KG1 (cell line): ENCODE results near the gene TNKS1BP1.
"Not testable (repeated sequence)": the region's sequence is repeated elsewhere in the genome, so short reads cannot be mapped to it uniquely, and the experiment has no call there.

Source experiments
- DNase-seq: peaks from one replicate; lab custom pipeline; 2025; lab: John Stamatoyannopoulos, UW

TNKS1BP1 gene

GRCh38 chr11:57287884-57288283 is 36.9 kb downstream of the TNKS1BP1 start:
- no peak for DNase-seq

GRCh38 chr11:57283231-57283990 is 41.3 kb downstream of the TNKS1BP1 start:
- DNase-seq: no peak

DNA sequence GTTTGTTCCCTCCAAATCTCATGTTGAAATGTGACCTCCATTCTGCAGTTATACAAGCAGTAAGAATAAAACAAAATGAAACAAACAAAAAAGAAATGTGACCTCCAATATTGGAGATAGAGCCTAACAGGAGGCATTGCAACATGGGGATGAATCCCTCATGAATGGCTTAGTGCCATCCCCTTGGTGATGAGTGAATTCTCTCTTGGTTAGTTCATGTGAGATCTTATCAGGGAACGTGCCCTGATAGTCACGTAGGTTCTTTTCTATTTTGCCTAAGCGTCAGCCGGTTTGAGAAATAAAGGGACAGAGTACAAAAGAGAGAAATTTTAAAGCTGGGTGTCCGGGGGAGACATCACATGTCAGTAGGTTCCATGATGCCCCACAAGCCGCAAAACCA is 43.2 kb downstream of the TNKS1BP1 start:
- not testable (repeated sequence) for DNase-seq

GRCh38 chr11:57279116-57279515 is 45.6 kb downstream of the TNKS1BP1 start:
- DNase-seq: no peak

DNA sequence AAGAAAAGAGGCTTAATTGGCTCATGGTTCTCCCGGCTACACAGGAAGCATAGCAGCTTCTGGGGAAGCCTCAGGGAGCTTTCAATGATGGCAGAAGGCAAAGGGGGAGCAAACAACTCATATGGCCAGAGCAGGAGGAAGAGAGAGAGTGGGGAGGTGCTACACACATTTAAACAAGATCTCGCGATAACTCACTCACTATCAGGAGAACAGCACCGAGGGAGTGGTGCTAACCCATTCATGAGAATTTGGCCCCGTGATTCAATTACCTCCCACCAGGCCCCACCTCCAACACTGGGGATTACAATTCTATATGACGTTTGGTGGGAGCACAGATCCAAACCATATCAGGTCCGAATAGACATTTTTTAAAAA is 46.0 kb downstream of the TNKS1BP1 start:
- no peak for DNase-seq

DNA sequence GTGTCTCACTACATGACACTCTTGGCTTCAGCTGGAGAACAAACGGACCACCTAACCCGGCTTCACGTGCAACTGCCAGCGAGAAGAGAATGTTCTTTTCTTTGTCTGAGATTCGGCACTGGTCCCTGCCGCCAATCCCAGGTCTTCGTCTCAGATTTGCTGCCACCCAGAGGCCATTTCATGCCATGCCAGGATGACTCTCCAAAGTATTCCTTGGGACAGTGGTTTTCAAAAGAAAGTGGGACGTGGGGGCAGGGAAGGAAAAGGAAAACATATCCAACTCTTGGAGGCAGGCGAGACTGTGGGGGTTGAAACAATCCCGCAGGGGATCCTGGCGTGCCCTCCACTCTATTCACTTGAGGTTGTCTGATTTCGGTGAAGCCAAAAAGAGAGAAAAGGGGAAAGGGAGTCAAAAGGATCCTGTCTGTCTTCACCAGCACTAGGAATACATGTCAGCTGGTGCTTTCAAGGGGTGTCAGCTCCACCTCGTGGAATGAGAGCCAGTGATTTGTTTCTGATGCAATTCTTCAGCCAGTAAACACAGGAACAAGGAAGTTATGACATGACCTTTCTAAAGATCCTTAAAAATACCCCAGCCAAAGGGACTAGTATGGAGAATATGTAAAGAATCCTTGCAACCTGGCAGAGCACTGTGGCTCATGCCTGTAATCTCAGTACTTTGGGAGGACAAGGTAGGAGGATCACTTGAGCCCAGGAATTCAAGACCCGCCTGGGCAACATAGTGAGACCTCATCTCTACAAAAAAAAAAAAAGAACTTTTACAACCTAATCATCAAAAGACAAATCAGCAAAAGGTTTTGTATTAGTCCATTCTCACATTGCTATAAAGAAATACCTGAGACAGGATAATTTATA is 46.7 kb downstream of the TNKS1BP1 start:
- no peak for DNase-seq

- no peak for DNase-seq
Measured at GRCh38 chr11:57276971-57277675, 47.6 kb downstream of the TNKS1BP1 start.

DNA sequence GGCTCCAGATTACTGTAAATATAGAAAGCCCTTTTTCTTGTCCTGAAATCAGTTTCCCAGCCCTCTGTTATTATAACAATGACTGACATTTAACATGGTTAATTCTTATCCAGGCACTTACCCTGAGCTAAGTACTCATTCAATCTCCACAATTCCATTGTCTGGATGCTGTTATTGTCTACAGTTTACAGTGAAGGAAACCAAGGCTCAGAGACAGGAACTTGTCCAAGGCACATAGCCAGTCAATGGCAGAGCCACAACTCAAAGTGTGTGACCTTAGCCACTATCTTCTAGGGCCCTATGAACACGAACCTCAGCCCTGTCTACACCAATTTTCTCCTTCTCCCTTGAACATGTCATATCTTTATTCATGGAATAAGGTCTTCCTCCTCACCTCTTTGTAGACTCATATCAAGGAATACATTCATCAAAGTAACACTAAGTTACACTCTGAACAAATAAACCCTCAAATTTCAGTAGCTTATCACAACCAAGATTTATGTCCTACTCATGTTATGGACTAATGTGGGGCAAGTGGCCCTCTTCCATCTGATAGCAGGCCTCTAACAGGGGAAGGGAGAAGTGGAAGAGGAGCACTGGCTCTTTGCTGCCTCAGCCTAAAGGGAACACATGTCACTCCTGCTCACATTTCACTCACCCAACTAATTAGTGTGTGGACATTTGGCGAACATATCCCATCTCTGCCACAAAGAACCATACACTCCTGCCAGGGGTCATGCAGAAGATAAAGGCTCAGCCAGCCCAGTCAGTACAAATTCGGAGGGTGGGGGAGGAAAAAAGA is 48.4 kb downstream of the TNKS1BP1 start:
- DNase-seq: no peak

DNA sequence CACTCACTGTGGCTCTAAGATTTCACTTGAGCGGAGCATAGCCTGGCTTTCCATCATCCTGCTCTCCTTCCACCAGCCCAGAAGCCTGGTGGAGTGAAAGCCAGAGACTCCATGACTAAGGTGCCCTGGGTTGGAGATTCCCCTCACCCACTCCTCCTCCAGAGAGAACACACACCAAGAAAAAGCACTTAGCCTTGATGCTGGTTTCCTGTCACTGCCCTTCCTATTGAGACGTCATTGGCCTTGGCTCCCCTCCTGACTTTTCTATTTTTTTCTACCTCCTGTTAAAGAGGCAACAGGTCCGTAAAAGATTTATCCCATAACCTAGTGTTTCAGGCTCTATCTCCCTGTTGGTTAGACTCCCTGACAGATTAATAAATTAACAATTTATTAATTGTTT is 49.2 kb downstream of the TNKS1BP1 start:
- DNase-seq: no peak

GRCh38 chr11:57274904-57275498 is 49.8 kb downstream of the TNKS1BP1 start:
- DNase-seq: no peak

- no peak for DNase-seq
Measured at GRCh38 chr11:57273448-57274058, 51.2 kb downstream of the TNKS1BP1 start.

- no peak for DNase-seq
Measured at GRCh38 chr11:57269571-57270021, 55.2 kb downstream of the TNKS1BP1 start.

DNA sequence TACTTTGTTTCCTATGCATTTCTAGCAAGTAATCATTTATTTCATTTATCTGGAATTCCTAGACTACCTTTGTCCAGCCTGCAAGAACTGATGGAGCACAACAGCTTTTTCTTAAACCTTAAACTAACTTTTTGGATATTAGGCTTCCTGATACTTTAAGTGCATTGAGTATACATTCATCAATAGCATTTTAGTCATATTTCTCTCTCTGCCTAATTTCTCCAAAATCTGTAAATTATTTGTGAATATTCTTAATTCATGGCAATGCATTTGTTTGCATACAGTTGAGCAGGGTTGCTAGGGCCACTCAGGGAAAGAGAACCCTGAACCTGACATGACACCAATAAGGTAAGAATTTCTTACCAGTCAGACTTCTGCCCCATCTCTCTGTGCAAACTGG is 58.6 kb downstream of the TNKS1BP1 start:
- no peak for DNase-seq

DNA sequence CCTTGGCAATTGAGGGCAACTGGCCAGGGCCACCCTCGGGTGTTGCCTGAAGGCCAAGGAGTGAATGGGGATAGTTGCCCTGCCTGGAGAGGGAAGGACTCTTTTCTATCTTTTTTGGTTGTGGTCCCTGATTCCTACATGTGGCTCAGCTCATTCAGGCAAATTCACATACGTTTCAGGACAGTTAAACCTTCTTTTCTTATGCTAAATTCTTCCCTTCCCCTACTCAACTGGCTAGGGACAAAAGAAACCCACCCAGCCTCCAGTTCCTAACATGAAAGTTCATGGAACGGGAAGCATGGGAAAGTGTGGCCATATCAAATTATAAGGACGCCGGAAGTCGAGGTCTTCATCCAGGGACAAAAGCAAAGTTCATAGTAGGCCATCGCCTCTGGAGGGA is 61.4 kb downstream of the TNKS1BP1 start:
- no peak for DNase-seq

DNA sequence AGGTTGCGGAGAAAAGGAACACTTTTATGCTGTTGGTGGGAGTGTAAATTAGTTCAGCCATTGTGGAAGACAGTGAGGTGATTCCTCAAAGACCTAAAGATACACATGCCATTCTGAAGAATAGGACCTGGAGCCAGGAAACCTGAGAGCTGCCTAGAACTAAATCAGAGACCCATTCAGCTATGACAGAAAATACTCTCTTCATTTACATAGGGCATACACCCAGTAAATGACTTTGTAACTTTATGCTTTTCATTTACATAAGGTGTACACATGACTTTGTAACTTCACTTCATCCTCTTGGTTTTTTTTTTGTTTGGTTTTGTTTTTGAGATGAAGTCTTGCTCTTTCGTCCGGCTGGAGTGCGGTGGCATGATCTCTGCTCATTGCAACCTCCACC is 62.6 kb downstream of the TNKS1BP1 start:
- no peak for DNase-seq

- no peak for DNase-seq
Measured at GRCh38 chr11:57260937-57261783, 63.6 kb downstream of the TNKS1BP1 start.

DNA sequence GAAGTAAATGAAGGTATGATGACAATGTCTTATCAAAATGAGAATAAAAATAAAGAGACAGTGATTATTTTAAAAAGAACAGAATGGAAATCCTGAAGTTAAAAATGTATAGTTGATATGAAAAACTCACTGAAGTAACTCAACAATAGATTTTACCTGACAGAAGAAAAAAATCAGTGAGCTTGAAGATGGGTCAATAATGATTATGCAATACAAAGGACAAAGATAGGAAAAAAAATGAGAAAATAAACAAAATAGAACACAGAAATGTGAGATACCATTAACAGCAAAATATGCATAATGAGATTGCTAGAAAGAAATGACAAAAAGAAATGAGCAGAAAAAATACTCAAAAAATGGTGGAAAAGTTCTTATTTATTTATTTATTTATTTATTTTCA is 68.6 kb downstream of the TNKS1BP1 start:
- DNase-seq: no peak

GRCh38 chr11:57255618-57256017 is 69.1 kb downstream of the TNKS1BP1 start:
- DNase-seq: no peak

GRCh38 chr11:57254631-57255030 is 70.1 kb downstream of the TNKS1BP1 start:
- no peak for DNase-seq
